ENCODE results near the gene ZFYVE28. TPM values are rescaled to one million over a fixed set of nuclear protein-coding genes. Genes with fewer than 3 reads are reported as not detected.

Gene ZFYVE28
- total and polyA plus RNA-seq, 2 donors from 2014 or later, result 8.0 to 18.9 TPM

- no peak overlapping the region for H3K27ac ChIP-seq (ENCODE audit: low read depth in 2 of 2, low read length in 2 of 2)
- H3K9ac ChIP-seq (ENCODE audit: low read length in 3 of 3), result no peak overlapping the region
- no peak for TF ChIP-seq CTCF (IDR thresholded peaks at IDR 0.05; ENCODE audit: borderline replicate concordance, extremely low read depth, insufficient read depth)
- DNase-seq (no peak), FAIRE-seq (no peak)
- no peaks in the 10 kb centered on the region for H3K36me3 ChIP-seq (ENCODE audit: control insufficient read depth in 2 of 3, insufficient read depth in 3 of 3, low read length in 3 of 3)
- H3K4me3 ChIP-seq (ENCODE audit: low read length in 3 of 3), result no peak overlapping the region
- H3K9me3 ChIP-seq (ENCODE audit: control insufficient read depth in 2 of 3, insufficient read depth in 1 of 3, low read length in 3 of 3), result peaks cover 0 to 7% (median 0%) of the 10 kb centered on the region in 3 donors
- no peaks in the 10 kb centered on the region for H3K27me3 ChIP-seq (ENCODE audit: control insufficient read depth, insufficient read depth, low read length)
- intact Hi-C loops (cut with DNase I), result no loop called here
- peaks cover 0 to 4% (median 0%) of the 10 kb centered on the region in 3 donors for H3K4me1 ChIP-seq (ENCODE audit: control insufficient read depth in 2 of 3, insufficient read depth in 2 of 3, low read depth in 1 of 3, low read length in 3 of 3)
Measured at GRCh38 chr4:2302387-2303119, 115.9 kb downstream of the ZFYVE28 start.

- DNase-seq (peak in 1 of 5 donors; percentile 76), FAIRE-seq (no peak)
- Histone ChIP-seq H3K9me3 (ENCODE audit: control insufficient read depth in 2 of 3, insufficient read depth in 1 of 3, low read length in 3 of 3) (peaks cover 0 to 7% (median 0%) of the 10 kb centered on the region in 3 donors), H3K4me1 (ENCODE audit: control insufficient read depth in 2 of 3, insufficient read depth in 2 of 3, low read depth in 1 of 3, low read length in 3 of 3) (peaks cover 0 to 6% (median 0%) of the 10 kb centered on the region in 3 donors), H3K27me3 (ENCODE audit: control insufficient read depth, insufficient read depth, low read length) (no peaks in the 10 kb centered on the region), H3K4me3 (ENCODE audit: low read length in 3 of 3) (no peak overlapping the region), H3K36me3 (ENCODE audit: control insufficient read depth in 2 of 3, insufficient read depth in 3 of 3, low read length in 3 of 3) (no peaks in the 10 kb centered on the region), H3K9ac (ENCODE audit: low read length in 3 of 3) (no peak overlapping the region), H3K27ac (ENCODE audit: low read depth in 2 of 2, low read length in 2 of 2) (no peak overlapping the region)
- intact Hi-C loops (cut with DNase I), result no loop called here
- TF ChIP-seq CTCF (IDR thresholded peaks at IDR 0.05; ENCODE audit: borderline replicate concordance, extremely low read depth, insufficient read depth), result no peak
Measured at GRCh38 chr4:2301806-2302205, 116.6 kb downstream of the ZFYVE28 start.

GRCh38 chr4:2301225-2301642, 117.2 kb downstream of the ZFYVE28 start:
- intact Hi-C loops (cut with DNase I), result no loop called here
- Histone ChIP-seq H3K27me3 (ENCODE audit: control insufficient read depth, insufficient read depth, low read length) (no peaks in the 10 kb centered on the region), H3K27ac (ENCODE audit: low read depth in 2 of 2, low read length in 2 of 2) (no peak overlapping the region), H3K9me3 (ENCODE audit: control insufficient read depth in 2 of 3, insufficient read depth in 1 of 3, low read length in 3 of 3) (peaks cover 0 to 7% (median 0%) of the 10 kb centered on the region in 3 donors), H3K36me3 (ENCODE audit: control insufficient read depth in 2 of 3, insufficient read depth in 3 of 3, low read length in 3 of 3) (no peaks in the 10 kb centered on the region), H3K9ac (ENCODE audit: low read length in 3 of 3) (no peak overlapping the region), H3K4me3 (ENCODE audit: low read length in 3 of 3) (no peak overlapping the region), H3K4me1 (ENCODE audit: control insufficient read depth in 2 of 3, insufficient read depth in 2 of 3, low read depth in 1 of 3, low read length in 3 of 3) (peaks cover 0 to 6% (median 0%) of the 10 kb centered on the region in 3 donors)
- TF ChIP-seq CTCF (IDR thresholded peaks at IDR 0.05; ENCODE audit: borderline replicate concordance, extremely low read depth, insufficient read depth), result no peak
- FAIRE-seq (no peak), DNase-seq (no peak)
